Transverse colon (tissue), 4 donors: ENCODE data around the gene CDH6. TPM values are rescaled to one million over a fixed set of nuclear protein-coding genes. Genes with fewer than 3 reads are reported as not detected.

Source experiments
- DNase-seq: peaks from one replicate; pipeline ENCODE4 v3.0.0-alpha.2; 2019
- H3K27ac ChIP-seq, 4 donors: fragments of 200-600 bp; sonication (generic); 2 replicates each; pipeline ENCODE4 v1.5.1; 2016 to 2018; ENCODE audit warnings: inconsistent platforms in 4 of 4
- H3K27me3 ChIP-seq: fragments of 200-600 bp; sonication (generic); 2 replicates; pipeline ENCODE4 v1.5.1; 2017; ENCODE audit warnings: inconsistent platforms
- H3K36me3 ChIP-seq, 4 donors: fragments of 200-600 bp; sonication (generic); 2 replicates each; pipeline ENCODE4 v1.5.1; 2017 to 2019; ENCODE audit warnings: inconsistent platforms in 4 of 4
- H3K4me1 ChIP-seq, 4 donors: fragments of 200-600 bp; sonication (generic); 2 replicates each; pipeline ENCODE4 v1.5.1; 2017 to 2020; ENCODE audit warnings: inconsistent platforms in 4 of 4
- H3K4me3 ChIP-seq, 4 donors: fragments of 200-600 bp; sonication (generic); 1 replicate in 1 of 4; 2 replicates in 3 of 4; pipeline versions ENCODE4 v1.5.1 to v1.6.1; 2017 to 2019; ENCODE audit warnings: inconsistent platforms in 4 of 4
- H3K9me3 ChIP-seq, 2 donors: fragments of 200-600 bp; sonication (generic); 2 replicates each; pipeline ENCODE4 v1.5.1; 2017 to 2019; ENCODE audit warnings: inconsistent platforms in 2 of 2
- CTCF ChIP-seq, 5 experiments: fragments of 200-600 bp in 3 of 5; fragments of 450-650 bp in 2 of 5; sonication (generic) in 3 of 5; IDR thresholded peaks; 1 replicate in 2 of 5; 2 replicates in 3 of 5; pipeline ENCODE4 v1.5.1; 2016 to 2017; ENCODE audit warnings: antibody characterized with exemption in 5 of 5, inconsistent platforms in 3 of 5, mild to moderate bottlenecking in 2 of 5, moderate library complexity in 1 of 5
- EP300 ChIP-seq: sonication (generic); formaldehyde crosslinking; IDR thresholded peaks from one replicate; pipeline ENCODE4 v1.6.1; 2017; ENCODE audit warnings: antibody characterized with exemption, low read depth
- POLR2A ChIP-seq: fragments of 450-650 bp; IDR thresholded peaks from one replicate; pipeline ENCODE4 v1.6.1; 2016; ENCODE audit warnings: antibody characterized with exemption, mild to moderate bottlenecking, moderate library complexity
- POLR2AphosphoS5 ChIP-seq, 3 donors: sonication (generic); formaldehyde crosslinking; IDR thresholded peaks; one replicate each; pipeline ENCODE4 v1.6.1; 2016; ENCODE audit warnings: antibody characterized with exemption in 3 of 3
- WGBS, 2 donors: methylation state at CpG; one replicate each; pipeline ENCODE4 v1.1.5; 2018; ENCODE audit warnings: low coverage in 1 of 2; 5-methylcytosine and 5-hydroxymethylcytosine counted together
- in situ Hi-C, 4 donors: fragments of 200-750 bp; cut with MboI; loops; one replicate each; pipeline versions ENCODE4 v1.15.0 to v1.15.1; 2017; ENCODE audit warnings: low sequenced_read_pairs in 3 of 4, low pct_ligation_motif_present in 1 of 4, low pct_unique_long_range_greater_than_20kb in 1 of 4
- intact Hi-C: fragments of 100-400 bp; cut with DNase I; formaldehyde crosslinking; loops from one replicate; pipeline ENCODE4 v1.15.1; 2023; ENCODE audit warnings: low total_unique reads
- total RNA-seq, 4 donors: library from RNA; depleted of rRNA; stranded (reverse); fragments of >200 nt; gene quantifications; one replicate each; pipeline ENCODE4 v1.1.0, GENCODE V29; 2016

Gene CDH6
- total RNA-seq, 4 donors from 2014 or later: 0.60 to 1.2 (median 0.93) TPM

- no peak overlapping the region for H3K4me3 ChIP-seq
- no peak overlapping the region for H3K27ac ChIP-seq
- intact Hi-C loops: no loop called here
- DNase-seq: no peak
- H3K4me1 ChIP-seq: no peaks in the 10 kb centered on the region
- no peak for TF ChIP-seq POLR2AphosphoS5 (IDR thresholded peaks at IDR 0.05)
- no peak for TF ChIP-seq CTCF (IDR thresholded peaks at IDR 0.05)
- no peak for TF ChIP-seq EP300
- TF ChIP-seq POLR2A: no peak
- no peaks in the 10 kb centered on the region for H3K27me3 ChIP-seq
- no peaks in the 10 kb centered on the region for H3K9me3 ChIP-seq
- in situ Hi-C loops: no loop called here
- no peaks in the 10 kb centered on the region for H3K36me3 ChIP-seq
- WGBS, 2 donors: 88 to 90% methylated on average over 4 to 6 of the region's 6 CpGs
Measured at GRCh38 chr5:31182136-31182535, 11.3 kb upstream of the CDH6 start.

GRCh38 chr5:31185951-31186350, 7.5 kb upstream of the CDH6 start:
- in situ Hi-C loops: no loop called here
- Histone ChIP-seq H3K27ac (no peak overlapping the region), H3K27me3 (no peaks in the 10 kb centered on the region), H3K4me1 (no peaks in the 10 kb centered on the region), H3K36me3 (no peaks in the 10 kb centered on the region), H3K4me3 (no peak overlapping the region), H3K9me3 (no peaks in the 10 kb centered on the region)
- no peak for DNase-seq
- 80 to 84% methylated on average over 4 to 7 of the region's 7 CpGs for WGBS, 2 donors
- intact Hi-C loops: no loop called here
- TF ChIP-seq POLR2AphosphoS5 (IDR thresholded peaks at IDR 0.05) (no peak), EP300 (no peak), CTCF (IDR thresholded peaks at IDR 0.05) (no peak), POLR2A (no peak)

- WGBS, 2 donors: 22 to 38% methylated on average over 5 of the region's 5 CpGs
- Histone ChIP-seq H3K4me1 (no peaks in the 10 kb centered on the region), H3K27ac (no peak overlapping the region), H3K4me3 (no peak overlapping the region), H3K9me3 (no peaks in the 10 kb centered on the region), H3K27me3 (peaks cover 2% of the 10 kb centered on the region), H3K36me3 (no peaks in the 10 kb centered on the region)
- in situ Hi-C loops: no loop called here
- TF ChIP-seq EP300 (no peak), CTCF (IDR thresholded peaks at IDR 0.05) (peak; percentile 57 to 81 (median 74))
- no peak for DNase-seq
- intact Hi-C loops: no loop called here
Measured at GRCh38 chr5:31186672-31187267, 6.7 kb upstream of the CDH6 start.

- intact Hi-C loops: no loop called here
- H3K9me3 ChIP-seq: no peaks in the 10 kb centered on the region
- peaks cover 10% of the 10 kb centered on the region for H3K27me3 ChIP-seq
- no peak overlapping the region for H3K27ac ChIP-seq
- in situ Hi-C loops: no loop called here
- H3K4me3 ChIP-seq: no peak overlapping the region
- TF ChIP-seq POLR2AphosphoS5 (IDR thresholded peaks at IDR 0.05): no peak
- TF ChIP-seq EP300: no peak
- no peak for TF ChIP-seq POLR2A
- TF ChIP-seq CTCF (IDR thresholded peaks at IDR 0.05): no peak
- no peak for DNase-seq
- no peaks in the 10 kb centered on the region for H3K36me3 ChIP-seq
- H3K4me1 ChIP-seq: no peaks in the 10 kb centered on the region
- 78 to 80% methylated on average over 7 of the region's 7 CpGs for WGBS, 2 donors
Measured at GRCh38 chr5:31187591-31187990, 5.9 kb upstream of the CDH6 start.
